Smooth muscle cell (in vitro differentiated cells): ENCODE results near the gene MZT2B. TPM values are rescaled to one million over a fixed set of nuclear protein-coding genes. Genes with fewer than 3 reads are reported as not detected.
"Not testable (repeated sequence)": the region's sequence is repeated elsewhere in the genome, so short reads cannot be mapped to it uniquely, and the experiment has no call there.

ENCODE experiments used
- DNase-seq: peaks from one replicate; lab custom pipeline; 2025; ENCODE audit not compliant: unreplicated experiment; lab: John Stamatoyannopoulos, UW
- H2AFZ ChIP-seq: fragments of 200-600 bp; sonication (generic); 2 replicates; pipeline ENCODE4 v1.6.0; 2016; ENCODE audit warnings: antibody characterized with exemption, low read depth, mild to moderate bottlenecking
- H3F3A ChIP-seq: fragments of 200-600 bp; sonication (generic); 2 replicates; pipeline ENCODE4 v1.6.0; 2017; ENCODE audit warnings: antibody characterized with exemption, low read depth
- H3K27ac ChIP-seq: fragments of 200-600 bp; sonication (generic); 2 replicates; pipeline ENCODE4 v1.5.1; 2016; ENCODE audit warnings: low read depth, mild to moderate bottlenecking
- H3K27me3 ChIP-seq: fragments of 200-600 bp; sonication (generic); 2 replicates; pipeline ENCODE4 v1.6.1; 2016; ENCODE audit warnings: low read depth, mild to moderate bottlenecking
- H3K36me3 ChIP-seq: fragments of 200-600 bp; sonication (generic); 2 replicates; pipeline ENCODE4 v1.5.1; 2016; ENCODE audit warnings: low read depth
- H3K4me1 ChIP-seq: fragments of 200-600 bp; sonication (generic); 2 replicates; pipeline ENCODE4 v1.5.1; 2016; ENCODE audit warnings: low read depth
- H3K4me2 ChIP-seq: fragments of 200-600 bp; sonication (generic); 2 replicates; pipeline ENCODE4 v1.6.0; 2016; ENCODE audit warnings: mild to moderate bottlenecking
- H3K4me3 ChIP-seq: fragments of 200-600 bp; sonication (generic); 2 replicates; pipeline ENCODE4 v1.5.1; 2016; ENCODE audit warnings: mild to moderate bottlenecking
- H3K79me2 ChIP-seq: fragments of 200-600 bp; sonication (generic); 2 replicates; pipeline ENCODE4 v1.6.0; 2016; ENCODE audit warnings: low read depth, mild to moderate bottlenecking
- H3K9ac ChIP-seq: fragments of 200-600 bp; sonication (generic); 2 replicates; pipeline ENCODE4 v1.6.0; 2016; ENCODE audit warnings: low read depth
- H3K9me3 ChIP-seq: fragments of 200-600 bp; sonication (generic); replicated peaks from 2 replicates; pipeline ENCODE4 v1.5.1; 2016; ENCODE audit warnings: low read depth
- H4K20me1 ChIP-seq: fragments of 200-600 bp; sonication (generic); 2 replicates; pipeline ENCODE4 v1.6.0; 2016; ENCODE audit warnings: low read depth
- CTCF ChIP-seq: fragments of 200-600 bp; sonication (generic); IDR thresholded peaks from 2 replicates; pipeline ENCODE4 v1.5.1; 2017; ENCODE audit warnings: borderline replicate concordance, mild to moderate bottlenecking, antibody characterized with exemption; ENCODE audit not compliant: insufficient read depth, poor library complexity, severe bottlenecking
- WGBS: methylation state at CpG from one replicate; pipeline ENCODE4 v1.1.7; 2016; ENCODE audit warnings: low lambda C conversion rate; 5-methylcytosine and 5-hydroxymethylcytosine counted together
- polyA plus RNA-seq: library from polyadenylated mRNA; unstranded; fragments of >200 nt; fragmentation: Nextera tagmentation; extraction: Ambion mirVana; gene quantifications from 2 replicates; pipeline ENCODE4 v1.2.1, GENCODE V29; 2016
- total RNA-seq: library from RNA; depleted of rRNA; stranded (reverse); fragments of >200 nt; gene quantifications from 2 replicates; pipeline ENCODE4 v1.2.3, GENCODE V29; 2014

Gene MZT2B
- total and polyA plus RNA-seq, 2 experiments from 2014 or later, result 134 to 412 TPM

- not testable (repeated sequence) for H3K9me3 ChIP-seq, H3K79me2 ChIP-seq, H3K4me3 ChIP-seq, H4K20me1 ChIP-seq, H3K9ac ChIP-seq, H3F3A ChIP-seq, H3K36me3 ChIP-seq, H3K4me1 ChIP-seq, H3K4me2 ChIP-seq, H3K27ac ChIP-seq, H2AFZ ChIP-seq, DNase-seq, H3K27me3 ChIP-seq
- 88% methylated on average over 6 of the region's 6 CpGs for WGBS
These were observed 33.5 kb upstream of the MZT2B start for GRCh38 chr2:130148515-130148914.

GRCh38 chr2:130150181-130151144 lies 31.6 kb upstream of the MZT2B start:
- Histone ChIP-seq H3K4me2 (no peak overlapping the region), H3K9ac (no peak overlapping the region), H2AFZ (no peak overlapping the region), H3K4me3 (no peak overlapping the region), H3K9me3 (no peaks in the 10 kb centered on the region), H3K79me2 (no peaks in the 10 kb centered on the region), H3K27me3 (no peaks in the 10 kb centered on the region), H4K20me1 (no peaks in the 10 kb centered on the region), H3F3A (no peaks in the 10 kb centered on the region), H3K36me3 (no peaks in the 10 kb centered on the region), H3K27ac (no peak overlapping the region), H3K4me1 (no peaks in the 10 kb centered on the region)
- no peak for TF ChIP-seq CTCF
- WGBS, result 94% methylated on average over 23 of the region's 23 CpGs
- no peak for DNase-seq

GRCh38 chr2:130151145-130151512 lies 30.9 kb upstream of the MZT2B start:
- not testable (repeated sequence) for H2AFZ ChIP-seq, H3K4me1 ChIP-seq, H4K20me1 ChIP-seq, DNase-seq, H3K36me3 ChIP-seq, H3K9ac ChIP-seq, H3K4me2 ChIP-seq, H3K79me2 ChIP-seq, H3K27ac ChIP-seq, H3F3A ChIP-seq, H3K9me3 ChIP-seq, H3K27me3 ChIP-seq, H3K4me3 ChIP-seq
- 78% methylated on average over 5 of the region's 5 CpGs for WGBS

GRCh38 chr2:130152136-130152815 lies 29.8 kb upstream of the MZT2B start:
- not testable (repeated sequence) for H3K79me2 ChIP-seq, H4K20me1 ChIP-seq, H3K27ac ChIP-seq, H3K4me1 ChIP-seq, H3K9ac ChIP-seq, H3K27me3 ChIP-seq, DNase-seq, H3F3A ChIP-seq, H2AFZ ChIP-seq, H3K9me3 ChIP-seq, H3K4me2 ChIP-seq, H3K4me3 ChIP-seq, H3K36me3 ChIP-seq
- over 99% methylated on average over 27 of the region's 27 CpGs for WGBS
